Measurements from ENCODE around the gene BRCA2.

BRCA2 gene

GRCh38 chr13:32315238-32316027 lies at the start of gene BRCA2, which contains the start of gene ZAR1L:
BRCA2 (plus strand) TSS chr13:32315508; CDS start chr13:32316461, 953 bp downstream.
ZAR1L (minus strand) TSS chr13:32315363; CDS start chr13:32311925, 3,438 bp downstream.
- DNase-seq = peak; percentile 79 to 92

GRCh38 chr13:32265726-32266125 lies 49.6 kb upstream of the BRCA2 start:
- no peak for DNase-seq

- DNase-seq = no peak
Measured at GRCh38 chr13:32266130-32266529, 49.2 kb upstream of the BRCA2 start.

- peak in 1 of 2 experiments; percentile 15 for DNase-seq
Measured at GRCh38 chr13:32267836-32268439, 47.4 kb upstream of the BRCA2 start.

- DNase-seq = no peak
Measured at GRCh38 chr13:32272021-32272683, 43.2 kb upstream of the BRCA2 start.

GRCh38 chr13:32277839-32278238 lies 37.5 kb upstream of the BRCA2 start:
- DNase-seq = no peak

GRCh38 chr13:32278426-32278825 lies 36.9 kb upstream of the BRCA2 start:
- no peak for DNase-seq

GRCh38 chr13:32281096-32281495 lies 34.2 kb upstream of the BRCA2 start:
- DNase-seq = no peak

- no peak for DNase-seq
Measured at GRCh38 chr13:32282096-32282711, 33.1 kb upstream of the BRCA2 start.

GRCh38 chr13:32284927-32285632 lies 30.2 kb upstream of the BRCA2 start:
- peak in 1 of 2 experiments; percentile 6 for DNase-seq

GRCh38 chr13:32285633-32285965 lies 29.7 kb upstream of the BRCA2 start:
- DNase-seq = no peak

GRCh38 chr13:32297206-32297605 lies 18.1 kb upstream of the BRCA2 start:
- DNase-seq = no peak

- DNase-seq = no peak
Measured at GRCh38 chr13:32298695-32299094, 16.6 kb upstream of the BRCA2 start.

- no peak for DNase-seq
Measured at GRCh38 chr13:32299893-32300292, 15.4 kb upstream of the BRCA2 start.

- no peak for DNase-seq
Measured at GRCh38 chr13:32300406-32300805, 14.9 kb upstream of the BRCA2 start.

GRCh38 chr13:32300920-32301319 lies 14.4 kb upstream of the BRCA2 start:
- DNase-seq = no peak

GRCh38 chr13:32302461-32302860 lies 12.8 kb upstream of the BRCA2 start:
- no peak for DNase-seq

- DNase-seq = no peak
Measured at GRCh38 chr13:32305646-32306045, 9.7 kb upstream of the BRCA2 start.

GRCh38 chr13:32309312-32310133 lies 5.8 kb upstream of the BRCA2 start:
- DNase-seq = no peak

GRCh38 chr13:32310134-32310706 lies 5.1 kb upstream of the BRCA2 start:
- peak; percentile 10 to 41 for DNase-seq

- DNase-seq = no peak
Measured at GRCh38 chr13:32311188-32311897, 4.0 kb upstream of the BRCA2 start.
